NCI-H2107 treated with DMSO at 0.1 percent for 48 hours (cell line): ENCODE measurements around the gene PHRF1.
A peak's percentile ranks its signal among the peaks of the same experiment; 100 is the strongest.

ENCODE experiments used
- DNase-seq: peaks from one replicate; lab custom pipeline; 2025; ENCODE audit not compliant: unreplicated experiment; lab: John Stamatoyannopoulos, UW

The PHRF1 gene

DNA sequence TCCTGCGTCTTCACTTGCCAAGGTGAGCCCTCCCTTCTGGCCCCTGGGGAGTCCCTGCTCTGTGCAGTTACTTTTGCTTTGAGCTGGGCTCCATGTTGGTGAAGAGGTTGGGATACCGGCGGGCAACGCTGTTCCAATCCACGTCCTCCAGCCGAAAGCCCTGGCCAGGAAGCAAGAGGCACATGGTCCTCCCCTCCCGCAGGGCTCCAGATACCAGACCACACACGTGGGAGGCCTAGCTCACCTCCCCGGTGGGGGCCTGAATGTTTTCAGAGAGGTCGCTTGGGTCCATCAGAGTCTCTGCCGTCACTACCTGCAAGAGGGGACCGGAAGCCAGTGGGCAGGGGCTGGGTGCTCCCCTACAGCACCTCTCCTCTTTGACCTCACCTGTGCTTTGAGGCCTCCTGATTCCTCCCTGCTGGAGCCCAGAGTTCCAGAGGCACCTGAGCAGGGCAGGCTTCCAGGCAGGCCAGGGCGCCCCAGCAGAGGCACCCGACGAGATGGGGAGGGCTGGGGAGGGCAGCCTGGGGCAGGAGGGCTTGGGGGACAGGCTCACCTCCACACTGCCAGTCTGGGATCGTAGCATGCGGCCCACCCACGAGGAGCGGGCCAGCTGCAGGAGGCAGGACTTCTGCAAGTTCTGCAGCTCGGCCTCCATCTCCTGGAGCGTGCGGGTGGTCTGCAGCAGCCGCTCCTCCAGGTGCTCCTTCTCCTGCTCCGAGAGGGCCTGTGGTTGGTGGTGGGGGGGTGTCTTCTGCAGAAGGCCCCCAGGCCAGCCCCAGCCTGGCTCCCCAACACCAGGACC, 18.7 kb upstream of the PHRF1 start:
- DNase-seq: no peak

DNA sequence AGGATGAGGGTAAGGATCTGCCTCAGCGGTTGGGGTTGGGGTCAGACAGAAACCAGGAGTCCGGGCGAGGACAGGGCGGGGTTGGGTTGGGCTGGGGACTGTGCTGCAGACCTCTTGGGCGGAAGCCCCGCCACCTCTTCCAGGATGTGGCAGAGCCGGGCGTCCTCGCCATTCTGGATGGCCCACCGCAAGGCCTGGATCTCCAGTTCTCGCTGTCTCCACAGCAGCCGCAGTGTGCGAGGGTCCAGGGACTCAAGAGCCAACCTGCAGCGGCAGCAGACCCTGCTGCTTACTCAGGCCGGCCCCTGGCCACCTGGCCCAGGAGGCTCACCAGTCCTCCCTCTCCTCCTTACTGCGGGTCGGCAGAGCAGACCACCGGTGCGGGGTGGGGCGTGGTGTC, 17.8 kb upstream of the PHRF1 start:
- DNase-seq: no peak

DNA sequence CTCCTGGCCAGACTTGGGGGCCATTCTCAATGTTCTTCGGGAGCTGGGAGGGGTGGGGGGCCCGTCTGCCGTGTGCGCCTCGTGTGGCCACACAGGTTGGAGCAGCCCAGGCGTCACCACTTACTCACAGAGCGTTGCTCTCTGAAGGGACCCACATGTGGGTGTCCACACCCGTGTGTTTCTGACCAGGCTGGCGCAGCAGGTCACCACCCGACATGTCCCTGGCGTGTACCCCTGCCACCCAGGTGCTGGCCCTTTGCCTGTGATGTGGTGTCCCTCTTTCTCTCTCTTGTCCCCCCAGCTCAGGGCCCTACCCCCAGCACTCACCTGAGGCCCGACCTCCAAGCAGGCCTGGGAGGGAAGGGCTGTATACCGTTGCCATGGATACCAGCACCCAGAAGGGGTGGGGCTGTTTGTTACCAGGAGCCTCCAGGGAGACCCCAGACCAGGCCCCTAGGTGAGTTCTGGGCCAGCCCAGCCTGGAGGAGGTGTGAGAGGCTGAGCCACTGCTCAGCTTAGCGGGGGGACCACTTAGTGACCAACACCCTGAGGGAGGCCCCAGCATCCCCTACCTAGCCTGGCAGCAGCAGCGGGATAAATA, 17.1 kb upstream of the PHRF1 start:
- DNase-seq: no peak

DNA sequence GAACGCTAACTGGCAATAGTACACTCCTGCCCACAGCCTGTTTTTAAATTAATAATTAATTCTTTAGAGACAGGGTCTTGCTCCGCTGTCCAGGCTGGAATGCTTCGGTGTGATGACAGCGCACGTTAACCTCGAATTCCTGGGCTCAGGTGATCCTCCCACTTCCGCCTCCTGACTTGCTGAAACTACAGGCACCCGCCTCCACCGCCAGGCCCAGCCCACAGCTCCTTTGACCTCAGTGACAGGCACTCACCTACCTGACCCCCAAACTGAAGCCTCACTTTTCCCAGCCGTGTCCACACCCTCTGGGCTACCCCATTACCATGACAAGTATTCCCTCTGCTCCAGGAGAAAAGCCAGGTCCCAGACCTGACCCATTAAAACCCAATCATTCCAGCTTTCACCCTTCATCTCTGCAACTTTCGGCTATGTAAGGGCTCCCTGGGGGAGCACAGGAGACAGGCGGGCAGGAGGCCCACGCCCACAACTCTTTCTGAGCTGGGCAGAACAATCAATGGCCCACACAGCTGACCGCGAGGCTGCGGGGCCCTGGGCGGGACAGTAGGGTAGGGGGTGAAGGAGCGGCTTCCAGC, 16.5 kb upstream of the PHRF1 start:
- DNase-seq: no peak

DNA sequence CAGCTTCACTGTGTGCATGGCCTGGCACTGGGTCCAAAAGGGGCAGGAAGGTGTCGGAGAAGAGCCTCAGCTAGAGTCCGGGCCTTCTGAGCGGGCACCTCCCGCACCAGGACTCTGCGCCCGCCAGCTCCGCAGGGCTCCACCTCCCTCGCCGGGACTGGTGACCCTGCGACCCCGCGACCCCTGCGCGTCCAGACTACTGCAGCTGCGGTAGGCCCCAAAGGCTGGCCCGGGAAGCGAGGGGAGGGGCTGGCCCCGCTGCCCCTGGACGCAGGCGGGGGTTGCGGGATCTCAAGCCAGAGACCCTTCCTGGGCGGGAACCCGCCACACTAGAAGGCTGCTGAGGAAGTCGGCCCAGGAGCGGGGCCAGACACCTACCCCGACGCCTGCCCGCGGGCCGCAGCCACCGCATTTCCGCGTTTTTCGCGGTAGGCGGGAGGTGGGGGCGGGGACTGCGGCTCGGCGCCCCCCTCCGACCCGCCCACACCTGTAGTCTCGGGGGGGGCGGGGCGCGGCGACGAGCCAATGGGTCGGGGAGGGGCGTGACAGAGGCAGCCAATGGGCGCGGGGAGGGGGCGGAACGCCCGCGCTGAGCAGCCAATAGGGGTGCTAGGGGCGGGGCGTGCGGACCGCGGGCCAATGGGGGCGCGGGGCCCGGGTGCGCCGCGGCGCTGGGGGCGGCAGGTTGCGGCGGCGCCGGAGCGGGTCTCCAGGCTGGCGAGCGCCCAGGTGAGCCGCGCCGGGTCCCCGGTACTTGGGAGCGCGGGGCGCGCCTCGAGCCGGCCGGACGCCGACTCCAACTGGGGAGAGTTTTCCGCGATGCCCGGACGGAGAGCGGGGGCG, 15.7 kb upstream of the PHRF1 start, which contains the start of the genes LMNTD2 and RASSF7:
Gene LMNTD2 (minus strand): TSS at position 434 of the 843 bp plus-strand sequence. CDS start 22 bp downstream, at position 412.
Gene RASSF7 (plus strand): TSS at position 666 of the 843 bp plus-strand sequence. CDS start 799 bp downstream, outside the sequence.
- peak; percentile 77 for DNase-seq

DNA sequence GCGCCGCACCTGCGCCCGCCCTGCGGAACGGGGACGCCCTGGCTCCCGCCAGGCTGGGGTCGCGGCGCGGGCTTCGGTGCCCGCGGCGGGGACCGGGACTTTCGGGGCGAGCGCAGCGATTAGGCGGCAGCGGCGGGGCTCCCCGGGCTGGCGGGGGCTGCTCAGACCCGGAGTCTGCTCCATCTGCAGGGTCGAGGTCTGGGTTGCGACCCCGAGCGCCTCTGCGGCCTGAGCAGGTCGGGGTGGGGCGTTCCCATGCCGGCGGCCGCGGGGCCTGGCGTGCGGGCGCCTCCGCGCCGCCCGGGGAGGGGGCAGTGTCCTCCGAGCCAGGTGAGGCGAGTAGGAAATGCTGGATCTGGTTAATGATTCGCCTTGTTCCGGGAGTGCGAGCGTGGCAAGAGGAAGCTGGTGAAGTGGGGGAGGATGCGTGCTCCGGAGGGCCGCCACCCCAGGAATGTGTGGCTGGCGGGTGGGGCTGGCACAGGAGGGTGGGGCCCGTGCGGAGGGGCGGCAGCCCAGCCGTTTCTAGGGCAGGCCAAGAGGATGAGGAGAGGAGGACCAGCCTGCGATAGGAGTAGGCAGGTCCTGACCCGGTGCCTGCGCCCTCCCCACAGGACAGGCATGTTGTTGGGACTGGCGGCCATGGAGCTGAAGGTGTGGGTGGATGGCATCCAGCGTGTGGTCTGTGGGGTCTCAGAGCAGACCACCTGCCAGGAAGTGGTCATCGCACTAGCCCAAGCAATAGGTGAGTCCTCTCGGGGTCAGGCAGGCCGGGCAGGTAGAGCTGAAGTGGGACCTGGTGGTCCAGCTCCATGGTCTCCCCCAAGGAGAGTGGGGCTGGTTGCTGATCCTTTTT, 14.9 kb upstream of the PHRF1 start:
- DNase-seq: no peak

DNA sequence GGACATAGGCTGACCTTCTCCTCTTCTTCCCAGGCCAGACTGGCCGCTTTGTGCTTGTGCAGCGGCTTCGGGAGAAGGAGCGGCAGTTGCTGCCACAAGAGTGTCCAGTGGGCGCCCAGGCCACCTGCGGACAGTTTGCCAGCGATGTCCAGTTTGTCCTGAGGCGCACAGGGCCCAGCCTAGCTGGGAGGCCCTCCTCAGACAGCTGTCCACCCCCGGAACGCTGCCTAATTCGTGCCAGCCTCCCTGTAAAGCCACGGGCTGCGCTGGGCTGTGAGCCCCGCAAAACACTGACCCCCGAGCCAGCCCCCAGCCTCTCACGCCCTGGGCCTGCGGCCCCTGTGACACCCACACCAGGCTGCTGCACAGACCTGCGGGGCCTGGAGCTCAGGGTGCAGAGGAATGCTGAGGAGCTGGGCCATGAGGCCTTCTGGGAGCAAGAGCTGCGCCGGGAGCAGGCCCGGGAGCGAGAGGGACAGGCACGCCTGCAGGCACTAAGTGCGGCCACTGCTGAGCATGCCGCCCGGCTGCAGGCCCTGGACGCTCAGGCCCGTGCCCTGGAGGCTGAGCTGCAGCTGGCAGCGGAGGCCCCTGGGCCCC, 14.1 kb upstream of the PHRF1 start:
- no peak for DNase-seq

DNA sequence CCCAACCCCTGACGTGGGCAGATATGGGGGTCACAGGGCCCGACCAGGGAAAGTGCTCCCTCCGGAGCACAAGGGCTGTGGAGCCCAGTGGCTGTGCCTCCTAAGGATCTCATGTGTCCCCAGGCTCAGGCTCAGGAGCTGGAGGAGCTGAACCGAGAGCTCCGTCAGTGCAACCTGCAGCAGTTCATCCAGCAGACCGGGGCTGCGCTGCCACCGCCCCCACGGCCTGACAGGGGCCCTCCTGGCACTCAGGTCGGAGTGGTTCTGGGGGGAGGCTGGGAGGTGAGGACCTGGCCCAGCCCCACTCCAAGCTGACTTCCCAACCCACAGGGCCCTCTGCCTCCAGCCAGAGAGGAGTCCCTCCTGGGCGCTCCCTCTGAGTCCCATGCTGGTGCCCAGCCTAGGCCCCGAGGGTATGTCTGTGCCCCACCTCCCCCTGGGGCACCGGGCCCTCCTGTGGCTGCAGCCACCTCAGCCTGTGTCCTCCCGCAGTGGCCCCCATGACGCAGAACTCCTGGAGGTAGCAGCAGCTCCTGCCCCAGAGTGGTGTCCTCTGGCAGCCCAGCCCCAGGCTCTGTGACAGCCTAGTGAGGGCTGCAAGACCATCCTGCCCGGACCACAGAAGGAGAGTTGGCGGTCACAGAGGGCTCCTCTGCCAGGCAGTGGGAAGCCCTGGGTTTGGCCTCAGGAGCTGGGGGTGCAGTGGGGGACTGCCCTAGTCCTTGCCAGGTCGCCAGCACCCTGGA, 13.0 kb upstream of the PHRF1 start:
- no peak for DNase-seq

DNA sequence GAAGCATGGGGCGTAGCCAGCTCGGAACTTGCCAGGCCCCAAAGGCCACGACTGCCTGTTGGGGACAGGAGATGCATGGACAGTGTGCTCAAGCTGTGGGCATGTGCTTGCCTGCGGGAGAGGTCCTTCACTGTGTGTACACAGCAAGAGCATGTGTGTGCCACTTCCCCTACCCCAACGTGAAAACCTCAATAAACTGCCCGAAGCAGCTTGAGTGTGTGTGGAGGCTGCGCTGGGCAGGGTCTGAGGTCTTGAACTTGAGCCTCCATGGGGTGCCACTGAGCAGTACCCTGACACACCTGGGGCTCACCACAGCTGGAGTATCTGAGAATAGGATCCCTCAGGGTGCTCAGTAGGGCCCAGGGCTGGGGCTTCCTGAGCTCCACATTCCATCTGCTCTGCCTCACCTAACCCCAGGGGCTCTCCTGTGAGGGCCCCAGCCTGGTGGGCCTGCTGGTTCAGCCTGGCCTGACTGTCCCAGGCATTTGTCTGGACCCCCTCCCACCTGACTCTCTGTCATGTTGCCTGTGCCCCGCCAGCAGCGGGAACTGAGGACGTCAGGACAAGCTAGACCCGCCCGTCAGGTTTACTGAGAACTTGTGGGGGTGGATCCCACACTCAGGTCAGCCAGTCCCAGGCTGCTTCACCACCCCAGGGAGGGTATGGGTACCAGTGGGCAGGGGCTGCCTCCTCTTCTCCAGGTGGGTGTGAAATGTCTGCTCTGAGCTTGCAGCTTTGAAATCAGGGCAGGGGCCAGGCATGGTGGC, 12.3 kb upstream of the PHRF1 start:
- DNase-seq: no peak

DNA sequence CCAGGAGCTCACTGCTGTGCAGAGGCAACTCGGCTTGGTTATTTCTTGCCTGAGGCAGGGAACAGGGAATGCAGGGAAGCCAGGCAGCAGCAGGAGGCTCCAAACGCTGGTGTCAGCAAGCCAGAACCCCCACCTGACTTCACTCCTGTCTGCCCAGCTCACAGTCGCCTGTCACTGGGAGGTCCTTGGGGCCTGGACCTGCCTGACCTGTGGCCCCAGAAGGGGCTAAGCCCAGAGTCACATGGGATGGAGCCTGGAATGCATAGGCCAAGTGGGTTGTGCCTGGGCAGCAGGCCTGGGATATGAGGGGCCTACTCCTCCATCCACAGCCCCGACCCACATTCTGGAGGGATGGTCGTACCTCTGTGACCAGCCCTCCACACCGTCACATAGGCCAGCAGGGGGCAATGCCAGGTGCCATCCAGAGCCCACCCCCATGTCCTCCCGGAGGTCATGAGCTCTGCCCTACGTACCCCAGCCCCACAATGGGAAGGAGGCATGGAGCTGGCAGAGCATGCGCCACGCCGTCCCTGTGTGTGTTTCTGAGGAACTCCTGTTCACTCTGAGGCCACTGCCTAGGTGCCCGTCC, 10.3 kb upstream of the PHRF1 start:
- DNase-seq: no peak

DNA sequence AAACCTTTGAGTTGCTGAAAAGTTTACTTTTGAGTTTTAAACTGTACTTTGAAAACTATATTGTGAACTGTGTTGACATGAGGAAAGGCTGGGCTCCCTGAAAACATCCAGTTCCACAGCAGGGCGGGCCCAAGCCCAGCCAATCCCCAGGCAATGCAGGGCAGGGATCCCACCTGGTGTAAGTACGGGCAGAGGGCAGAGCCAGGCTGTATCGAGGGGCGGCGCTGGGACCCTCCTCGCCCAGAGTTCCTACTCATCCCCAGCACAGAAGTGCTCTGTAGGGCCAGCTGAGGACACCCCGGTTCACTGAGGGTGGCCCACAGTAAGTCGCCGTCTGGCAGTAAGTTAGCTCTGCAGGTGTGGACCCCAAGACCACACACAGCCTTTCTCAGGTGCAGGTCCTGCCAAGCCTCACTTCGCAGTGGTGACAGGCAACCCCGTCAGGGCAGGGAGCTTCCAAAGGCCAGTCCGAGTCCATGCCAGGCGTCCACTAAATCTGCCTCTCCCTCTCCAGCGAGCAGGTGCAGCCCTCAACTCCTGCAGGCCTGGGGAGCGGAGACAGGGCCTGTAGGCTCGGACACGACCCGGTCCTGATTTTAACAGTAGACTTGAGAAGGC, 9.2 kb upstream of the PHRF1 start:
- no peak for DNase-seq

DNA sequence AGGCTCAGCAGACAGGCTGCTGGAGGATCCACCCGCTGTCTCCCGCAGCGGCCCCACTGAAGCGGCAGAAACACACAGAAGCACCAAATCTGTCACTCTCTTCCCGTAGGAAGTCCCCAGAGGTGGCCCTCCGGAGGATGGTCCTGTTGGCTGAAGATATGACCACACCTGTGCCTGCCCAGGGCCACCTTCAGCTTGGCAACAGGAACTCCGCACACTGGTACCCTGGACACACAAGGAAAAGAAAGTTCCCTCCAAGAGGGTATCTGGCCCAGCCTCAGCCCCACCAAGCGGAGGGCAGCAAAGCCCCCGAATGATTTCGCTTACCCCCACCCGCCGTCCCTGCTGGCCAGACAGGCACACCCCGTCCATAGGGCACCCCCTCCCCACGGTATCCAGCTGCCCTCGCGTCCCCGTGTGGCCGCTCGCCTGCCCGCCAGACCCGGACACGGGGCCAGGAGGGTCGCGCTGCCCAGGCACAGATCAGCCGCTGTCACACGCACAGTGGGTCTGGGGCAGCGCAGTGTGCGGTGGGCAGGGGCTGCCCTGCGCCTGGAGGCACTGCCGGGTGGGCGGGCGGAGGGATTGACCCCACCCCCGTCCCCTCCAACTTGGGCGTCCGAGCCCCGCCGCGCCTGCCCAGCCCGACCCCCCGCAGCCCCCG, 8.5 kb upstream of the PHRF1 start:
- DNase-seq: no peak

DNA sequence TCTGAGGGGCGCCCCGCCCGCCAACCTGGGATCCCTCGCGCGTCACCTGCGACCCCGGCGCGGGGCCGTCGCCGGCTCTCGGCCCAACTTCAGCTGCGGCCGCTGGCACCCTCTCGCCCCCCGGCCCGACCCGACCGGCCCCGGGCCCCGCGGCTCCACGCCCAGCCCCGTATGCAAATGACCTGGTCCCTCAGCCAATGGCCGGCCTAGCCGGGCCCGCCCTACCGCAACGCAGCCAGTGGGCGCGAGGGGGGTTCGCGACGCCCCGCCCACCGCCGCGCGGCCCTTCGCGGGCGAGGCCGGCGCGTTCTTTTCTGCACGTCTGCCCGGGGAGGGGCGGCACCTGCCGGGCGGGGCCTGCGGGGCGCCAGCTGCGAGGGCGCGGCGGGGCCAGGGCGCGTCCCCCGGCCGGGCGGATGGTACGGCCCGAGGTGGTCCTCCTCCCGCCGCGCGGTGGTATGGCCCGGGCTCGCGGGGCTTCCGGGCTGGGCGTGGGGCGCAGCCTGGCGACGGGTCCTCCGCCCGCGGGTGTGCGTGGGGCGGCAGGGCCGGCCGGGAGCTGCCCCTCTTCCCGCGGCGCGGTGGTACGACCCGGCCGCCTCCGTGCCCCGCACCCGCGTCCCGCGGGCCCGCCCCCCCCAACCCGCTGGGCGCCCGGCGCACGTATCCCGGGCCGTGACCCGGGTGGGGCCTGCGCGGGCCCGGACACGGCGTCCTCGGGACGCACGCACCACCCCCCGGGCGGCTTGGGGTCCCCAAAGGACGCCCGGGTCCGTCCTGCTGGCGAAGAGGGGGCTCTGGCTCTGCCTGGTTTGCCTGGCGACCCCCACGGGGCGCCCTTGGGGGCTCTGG, 7.7 kb upstream of the PHRF1 start:
- DNase-seq: peak; percentile 50

DNA sequence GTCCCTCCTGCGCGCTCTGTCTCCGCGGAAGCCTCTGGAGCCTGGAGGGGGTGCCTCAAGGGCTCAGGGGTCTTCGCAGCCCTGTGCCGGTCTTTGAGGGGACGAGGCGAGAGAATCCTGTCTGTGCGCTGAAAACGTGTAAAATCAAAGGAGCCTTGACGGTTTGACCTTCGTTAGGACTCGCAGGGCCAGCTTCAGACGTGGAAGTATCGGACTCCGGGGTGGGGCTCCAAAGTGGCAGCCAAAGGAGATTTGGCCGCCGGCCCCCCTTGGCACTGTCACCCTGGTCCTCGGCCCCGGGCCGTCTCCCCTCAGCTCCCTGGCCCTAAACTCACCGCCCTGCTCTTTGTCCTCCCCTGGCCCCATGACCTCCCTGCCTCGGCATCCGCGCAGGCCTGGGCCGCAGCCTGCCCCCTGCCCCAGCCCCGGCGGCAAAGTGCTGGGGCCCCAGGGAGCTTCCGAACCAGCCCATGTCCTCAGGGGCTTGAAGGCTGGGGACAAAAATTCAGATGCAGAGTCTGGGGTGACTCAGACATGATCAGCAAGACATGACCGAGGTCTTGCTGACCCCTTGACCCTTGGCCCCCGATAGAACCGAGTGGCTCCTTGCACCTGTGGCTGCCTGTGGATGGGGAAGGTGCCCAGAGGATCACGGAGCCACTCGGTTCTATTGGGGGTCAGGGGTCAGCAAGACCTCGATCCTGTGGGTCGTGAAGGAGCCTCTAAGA, 6.9 kb upstream of the PHRF1 start:
- DNase-seq: no peak

DNA sequence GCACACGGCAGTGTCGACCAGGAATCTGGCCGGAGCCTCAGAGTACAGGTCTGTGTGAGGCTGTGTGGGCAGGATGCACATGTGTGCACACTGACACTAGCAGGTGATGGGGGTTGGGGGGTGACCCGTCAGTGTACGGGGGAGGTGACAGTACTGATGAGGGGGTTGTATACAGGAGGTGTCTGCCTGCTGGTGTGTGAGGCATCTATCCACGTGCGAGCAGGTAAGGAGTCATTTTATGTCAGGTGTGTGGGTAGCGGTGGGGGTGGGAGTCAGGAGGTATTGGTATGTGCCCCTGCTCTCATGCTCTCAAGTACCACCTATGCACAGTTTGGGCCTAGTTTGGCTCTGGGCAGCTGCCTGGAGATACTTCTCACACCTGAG, 4.5 kb upstream of the PHRF1 start:
- DNase-seq: no peak
